ENCODE data around the gene CD44.

DNA sequence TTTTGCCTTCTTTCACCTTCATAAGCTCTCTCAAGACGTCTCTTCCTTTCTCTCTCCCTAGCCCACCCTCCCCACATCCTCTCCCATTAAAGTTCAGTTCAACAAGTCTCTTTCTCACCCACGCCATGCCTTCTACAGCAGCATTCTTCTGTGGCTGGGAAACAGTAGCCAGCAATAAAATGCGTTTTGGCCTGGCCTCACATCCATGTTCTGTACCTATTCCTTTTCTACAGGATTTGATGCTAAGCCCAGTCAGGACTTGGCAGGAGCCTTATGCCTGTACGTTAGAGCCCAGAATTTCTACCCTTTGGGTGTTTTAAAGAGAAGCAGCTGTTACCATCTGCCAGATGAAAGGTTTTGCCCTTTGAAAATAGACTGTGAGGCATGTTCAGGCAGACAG is 7.1 kb upstream of the CD44 start:
- TF ChIP-seq CTCF (IDR thresholded peaks at IDR 0.05), result no peak
- no peak for TF ChIP-seq POLR2AphosphoS5 (IDR thresholded peaks at IDR 0.05)
- no peak for TF ChIP-seq POLR2A (IDR thresholded peaks at IDR 0.05)
